Large intestine (tissue), 3 donors: ENCODE measurements around the gene EXD2. TPM values are rescaled to one million over a fixed set of nuclear protein-coding genes. Genes with fewer than 3 reads are reported as not detected.
"Not testable (repeated sequence)": the region's sequence is repeated elsewhere in the genome, so short reads cannot be mapped to it uniquely, and the experiment has no call there.

Experiments
- DNase-seq, 2 donors: peaks; one replicate each; pipeline versions ENCODE4 v3.0.0 to v3.0.0-alpha.2; 2013
- H3K27ac ChIP-seq: one replicate; pipeline ENCODE4 v1.5.1; 2013; ENCODE audit warnings: low read length
- H3K27me3 ChIP-seq: 2 replicates; pipeline ENCODE4 v1.6.1; 2013; ENCODE audit warnings: low read length; ENCODE audit not compliant: control insufficient read depth, insufficient read depth
- H3K36me3 ChIP-seq: 2 replicates; pipeline ENCODE4 v1.6.1; 2013; ENCODE audit warnings: low read length; ENCODE audit not compliant: control insufficient read depth, insufficient read depth
- H3K4me1 ChIP-seq: one replicate; pipeline ENCODE4 v1.6.1; 2013; ENCODE audit warnings: low read length; ENCODE audit not compliant: control insufficient read depth, insufficient read depth
- H3K4me3 ChIP-seq: one replicate; pipeline ENCODE4 v1.5.1; 2013; ENCODE audit warnings: low read length
- H3K9me3 ChIP-seq: one replicate; pipeline ENCODE4 v1.6.1; 2013; ENCODE audit warnings: mild to moderate bottlenecking, low read depth, low read length, moderate library complexity; ENCODE audit not compliant: control insufficient read depth
- whole genome bisulfite sequencing: methylation state at CpG from one replicate; pipeline ENCODE4 v1.1.5; 2013; ENCODE audit warnings: low lambda C conversion rate; ENCODE audit not compliant: insufficient coverage; 5-methylcytosine and 5-hydroxymethylcytosine counted together
- polyA plus RNA-seq: library from polyadenylated mRNA; unstranded; fragments of 120-200 nt; gene quantifications from one replicate; pipeline ENCODE4 v1.2.1, GENCODE V29; 2013

The EXD2 gene
- polyA plus RNA-seq, 1 donor: 22.9 TPM

DNA sequence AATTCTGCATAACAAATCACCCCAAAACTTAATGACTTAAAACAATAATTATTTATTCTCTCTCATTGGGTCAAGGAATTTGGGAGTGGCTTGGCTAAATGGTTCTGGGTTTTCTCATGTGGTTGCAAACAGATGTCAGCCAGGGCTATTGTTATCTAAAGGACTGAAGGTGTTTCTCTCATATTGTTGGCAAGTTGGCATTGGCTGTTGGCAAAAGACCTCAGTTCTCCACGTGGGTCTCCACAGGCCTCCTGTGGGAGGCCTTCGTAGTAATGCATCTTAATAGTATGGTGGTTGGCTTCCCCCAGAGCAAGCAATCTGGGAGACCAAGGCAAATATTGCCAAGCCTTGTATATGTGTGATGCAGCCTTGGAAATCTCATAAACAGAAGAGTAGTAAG lies 83.0 kb downstream of the EXD2 start:
- H3K36me3 ChIP-seq: no peaks in the 10 kb centered on the region
- no peaks in the 10 kb centered on the region for H3K4me1 ChIP-seq
- WGBS: no CpG with 5 or more reads among the region's 2 CpGs
- no peaks in the 10 kb centered on the region for H3K9me3 ChIP-seq
- H3K27ac ChIP-seq: no peak overlapping the region
- DNase-seq: no peak
- no peaks in the 10 kb centered on the region for H3K27me3 ChIP-seq
- H3K4me3 ChIP-seq: no peak overlapping the region

DNA sequence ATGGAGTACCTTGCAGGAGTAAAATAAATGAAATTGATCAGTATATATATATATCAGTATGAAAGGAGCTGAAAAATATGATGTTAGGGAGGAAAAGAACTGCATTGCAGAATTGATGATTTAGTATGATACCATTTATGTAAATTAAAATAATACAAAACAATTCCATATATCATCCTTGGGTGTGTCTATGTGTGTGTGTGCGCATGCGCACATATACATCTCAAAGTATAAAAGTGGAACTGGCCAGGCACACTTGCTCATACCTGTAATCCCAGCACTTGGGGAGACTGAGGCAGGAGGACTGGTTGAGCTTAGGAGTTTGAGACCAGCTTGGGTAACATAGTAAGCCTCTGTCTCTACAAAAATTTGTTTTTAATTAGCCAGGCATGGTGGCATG lies 84.0 kb downstream of the EXD2 start:
- Histone ChIP-seq H3K27ac (no peak overlapping the region), H3K36me3 (no peaks in the 10 kb centered on the region), H3K9me3 (no peaks in the 10 kb centered on the region), H3K27me3 (no peaks in the 10 kb centered on the region), H3K4me1 (no peaks in the 10 kb centered on the region), H3K4me3 (no peak overlapping the region)
- DNase-seq: no peak
- no CpG with 5 or more reads among the region's 2 CpGs for WGBS

DNA sequence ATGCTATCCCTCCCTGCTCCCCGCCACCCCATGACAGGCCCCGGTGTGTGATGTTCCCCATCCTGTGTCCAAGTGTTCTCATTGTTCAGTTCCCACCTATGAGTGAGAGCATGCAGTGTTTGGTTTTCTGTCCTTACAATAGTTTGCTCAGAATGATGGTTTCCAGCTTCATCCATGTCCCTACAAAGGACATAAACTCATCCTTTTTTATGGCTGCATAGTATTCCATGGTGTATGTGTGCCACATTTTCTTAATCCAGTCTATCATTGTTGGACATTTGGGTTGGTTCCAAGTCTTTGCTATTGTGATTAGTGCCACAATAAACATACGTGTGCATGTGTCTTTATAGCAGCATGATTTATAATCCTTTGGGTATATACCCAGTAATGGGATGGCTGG lies 86.1 kb downstream of the EXD2 start:
- not testable (repeated sequence) for H3K9me3 ChIP-seq, H3K27me3 ChIP-seq, H3K4me3 ChIP-seq, H3K36me3 ChIP-seq, DNase-seq, H3K4me1 ChIP-seq, H3K27ac ChIP-seq
- WGBS: no CpG with 5 or more reads among the region's 3 CpGs

DNA sequence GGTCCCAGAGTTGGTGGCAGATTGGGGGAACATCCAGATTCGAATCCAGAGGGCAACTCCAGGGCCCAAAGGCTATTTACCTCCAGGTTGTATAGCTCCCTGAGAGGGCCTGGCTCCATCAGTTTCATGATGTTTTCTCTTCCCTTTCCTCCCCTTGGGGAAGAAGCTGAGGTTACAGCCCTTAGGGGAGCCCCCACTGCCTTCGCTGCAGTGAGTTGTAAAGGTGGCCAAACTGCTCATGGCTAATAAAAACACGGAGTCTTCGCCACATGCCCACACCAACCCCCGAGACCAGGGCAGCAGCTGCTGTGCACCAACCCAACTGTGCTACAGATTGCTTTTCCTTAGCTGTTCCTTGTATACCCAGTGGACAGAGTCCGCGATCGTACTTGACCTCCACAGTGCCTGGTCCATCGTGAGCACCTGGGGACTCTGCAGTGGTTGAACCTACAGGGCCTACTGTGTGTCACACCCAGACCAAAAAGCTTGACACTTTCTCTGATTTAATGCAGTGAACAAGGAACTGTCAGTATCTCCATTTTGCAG lies 89.5 kb downstream of the EXD2 start:
- H3K4me1 ChIP-seq: no peaks in the 10 kb centered on the region
- DNase-seq: no peak

DNA sequence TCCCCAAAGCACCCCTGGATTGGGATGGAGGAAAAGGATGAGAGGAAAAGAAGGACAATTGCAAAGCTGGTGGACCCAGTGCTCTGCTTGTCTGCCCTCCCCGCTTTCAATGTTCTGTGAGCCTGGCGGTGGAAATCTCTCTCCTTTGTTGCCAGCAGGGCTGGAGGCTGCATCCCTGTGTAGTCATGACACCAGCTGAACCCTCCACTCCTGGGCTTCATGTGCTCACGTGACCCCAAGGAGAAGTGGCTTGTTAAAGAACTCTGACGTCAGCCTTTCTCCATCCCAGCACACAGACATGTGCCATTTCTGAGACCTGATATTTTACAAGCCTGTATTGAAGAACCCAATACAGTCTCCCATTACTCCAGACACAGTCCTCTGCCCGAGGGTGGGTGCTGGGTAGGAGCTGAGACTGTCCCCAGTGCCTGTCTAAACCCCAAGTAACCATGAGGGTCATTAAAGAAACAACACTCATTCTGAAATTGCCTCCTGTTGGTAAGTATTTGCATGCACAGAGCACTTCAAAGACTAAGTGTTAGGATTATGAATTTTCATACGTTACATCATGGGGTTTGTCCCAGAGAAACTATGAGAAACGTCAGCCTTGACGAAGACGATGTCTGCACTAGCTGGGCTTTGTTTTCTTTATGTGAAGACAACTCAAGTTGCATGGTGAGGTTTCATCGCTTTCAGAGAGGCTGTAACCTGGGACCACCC lies 90.3 kb downstream of the EXD2 start:
- 100% methylated on average over 2 of the region's 10 CpGs for WGBS
- Histone ChIP-seq H3K27ac (no peak overlapping the region), H3K36me3 (no peaks in the 10 kb centered on the region), H3K4me3 (no peak overlapping the region), H3K4me1 (no peaks in the 10 kb centered on the region), H3K9me3 (no peaks in the 10 kb centered on the region), H3K27me3 (no peaks in the 10 kb centered on the region)
- DNase-seq: no peak

More for the DNA sequence above, 89.5 kb downstream of the EXD2 start:
- no CpG with 5 or more reads among the region's 9 CpGs for WGBS
- Histone ChIP-seq H3K36me3 (no peaks in the 10 kb centered on the region), H3K27me3 (no peaks in the 10 kb centered on the region), H3K9me3 (no peaks in the 10 kb centered on the region), H3K27ac (no peak overlapping the region), H3K4me3 (no peak overlapping the region)

DNA sequence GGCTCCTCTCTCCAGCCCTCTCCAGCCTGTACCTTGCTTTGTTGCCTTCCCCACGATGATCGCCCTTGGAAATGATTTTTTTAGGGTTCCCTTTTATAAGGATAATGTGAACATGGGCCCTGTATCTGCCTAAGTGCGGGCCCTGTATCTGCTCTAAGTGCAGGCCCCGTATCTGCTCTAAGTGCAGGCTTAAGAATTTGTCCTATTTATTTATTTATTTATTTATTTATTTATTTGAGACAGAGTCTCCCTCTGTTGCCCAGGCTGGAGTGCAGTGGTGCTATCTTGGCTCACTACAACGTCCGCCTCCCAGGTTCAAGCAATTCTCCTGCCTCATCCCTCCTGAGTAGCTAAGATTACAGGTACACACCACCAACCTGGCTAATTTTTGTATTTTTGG lies 91.2 kb downstream of the EXD2 start:
- no peaks in the 10 kb centered on the region for H3K9me3 ChIP-seq
- DNase-seq: no peak
- H3K27ac ChIP-seq: no peak overlapping the region
- no peak overlapping the region for H3K4me3 ChIP-seq
- no CpG with 5 or more reads among the region's 6 CpGs for WGBS
- no peaks in the 10 kb centered on the region for H3K27me3 ChIP-seq
- H3K4me1 ChIP-seq: no peaks in the 10 kb centered on the region
- H3K36me3 ChIP-seq: no peaks in the 10 kb centered on the region

DNA sequence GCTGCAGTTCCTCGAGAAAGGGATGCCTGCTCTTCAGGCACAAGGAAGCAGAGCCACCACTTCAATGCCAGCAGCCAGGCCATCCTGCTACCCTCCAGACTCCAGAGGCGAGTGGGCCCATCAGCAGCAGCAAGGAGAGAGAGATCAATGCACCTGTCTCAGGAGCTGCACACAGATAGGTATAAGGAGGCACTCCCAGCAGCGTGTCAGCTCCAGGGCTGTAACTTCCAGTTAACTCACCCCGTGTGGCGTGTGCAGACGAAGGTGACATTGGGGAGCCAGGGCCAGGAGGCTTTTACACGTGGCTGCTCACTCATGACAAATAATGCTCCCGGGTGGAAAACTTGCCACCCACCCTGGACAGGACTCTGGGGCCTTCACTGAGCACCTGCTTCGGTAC lies 92.9 kb downstream of the EXD2 start:
- H3K4me3 ChIP-seq: no peak overlapping the region
- no peaks in the 10 kb centered on the region for H3K36me3 ChIP-seq
- H3K9me3 ChIP-seq: no peaks in the 10 kb centered on the region
- no peaks in the 10 kb centered on the region for H3K27me3 ChIP-seq
- H3K4me1 ChIP-seq: no peaks in the 10 kb centered on the region
- WGBS: no CpG with 5 or more reads among the region's 9 CpGs
- DNase-seq: no peak
- H3K27ac ChIP-seq: no peak overlapping the region

DNA sequence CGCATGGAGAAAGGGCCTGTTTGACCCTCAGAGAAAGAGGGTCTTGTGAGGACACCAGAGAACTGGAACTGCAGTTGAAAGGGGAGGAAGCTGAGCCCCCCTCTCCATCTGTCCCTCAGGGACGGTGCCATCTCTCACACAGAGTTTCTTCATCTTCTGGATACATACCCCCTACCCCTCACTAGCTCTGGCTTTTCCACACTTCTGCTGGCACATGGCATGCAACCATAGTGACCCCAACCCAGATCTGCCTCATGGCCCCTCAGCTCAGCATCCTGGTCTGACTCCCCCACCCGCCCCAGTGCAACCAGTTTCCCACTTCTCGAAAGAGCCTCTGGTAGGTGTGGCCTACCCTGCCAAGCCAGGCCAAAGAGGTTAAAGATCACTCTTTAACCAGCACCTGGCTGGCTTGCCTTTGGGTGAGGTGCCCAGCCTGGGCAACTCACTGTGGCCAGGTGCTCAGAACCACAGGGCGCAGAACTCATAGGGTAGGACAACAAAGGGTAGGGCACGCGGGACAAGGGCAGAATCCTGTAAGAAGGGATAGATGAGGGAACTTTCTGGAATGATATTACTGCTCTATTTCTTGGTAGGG lies 94.5 kb downstream of the EXD2 start:
- WGBS: no CpG with 5 or more reads among the region's 7 CpGs
- H3K27ac ChIP-seq: no peak overlapping the region

DNA sequence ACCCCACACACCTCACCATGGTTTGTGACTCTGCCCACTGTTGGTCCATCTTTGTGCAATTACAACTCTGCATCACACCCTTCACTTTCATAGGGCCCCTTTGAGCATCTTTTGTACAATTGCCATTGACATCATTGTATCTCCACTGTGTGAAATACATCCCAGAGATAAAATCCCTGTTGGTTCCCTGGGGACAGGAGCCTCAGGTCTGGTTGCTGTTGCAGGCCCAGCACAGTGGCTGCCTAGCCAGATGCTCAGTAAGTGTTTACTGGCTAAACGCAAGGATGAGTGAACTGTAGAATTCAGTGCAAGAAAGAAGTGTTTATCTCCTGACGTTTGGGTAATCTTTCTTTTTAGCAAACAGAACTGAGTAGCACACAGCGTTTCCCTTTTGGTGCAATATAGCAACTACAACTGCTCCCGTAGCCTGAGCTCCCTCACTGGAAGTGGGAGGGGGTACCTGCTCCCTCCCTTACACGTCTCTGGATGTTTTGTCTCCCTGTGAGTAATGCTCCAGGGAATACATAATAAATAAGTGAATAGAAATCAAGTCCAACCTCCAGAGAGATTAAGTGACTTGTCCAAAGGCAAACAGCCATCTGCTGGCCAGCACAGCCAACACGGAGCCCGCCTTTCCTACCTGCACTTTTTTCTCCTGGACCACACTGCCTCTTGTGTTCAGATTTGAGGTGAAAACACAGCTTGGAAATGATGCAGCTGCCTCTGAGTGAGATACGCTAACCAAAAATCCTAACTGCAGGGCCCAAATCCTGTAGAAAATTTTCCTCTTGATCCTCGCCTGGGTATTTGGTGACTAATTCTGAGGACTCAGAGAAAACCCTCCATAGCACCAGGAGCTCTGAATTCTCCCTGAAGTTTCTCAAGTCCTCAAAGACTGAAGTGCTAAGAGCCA lies 96.1 kb downstream of the EXD2 start:
- H3K27me3 ChIP-seq: no peaks in the 10 kb centered on the region
- H3K4me1 ChIP-seq: no peaks in the 10 kb centered on the region
- H3K4me3 ChIP-seq: no peak overlapping the region
- no peak overlapping the region for H3K27ac ChIP-seq
- H3K9me3 ChIP-seq: no peaks in the 10 kb centered on the region
- WGBS: no CpG with 5 or more reads among the region's 9 CpGs
- H3K36me3 ChIP-seq: no peaks in the 10 kb centered on the region
- peak in 1 of 2 donors; percentile 37 for DNase-seq

More for the DNA sequence above, 94.5 kb downstream of the EXD2 start:
- H3K4me1 ChIP-seq: no peaks in the 10 kb centered on the region
- H3K27me3 ChIP-seq: no peaks in the 10 kb centered on the region
- no peak for DNase-seq
- no peaks in the 10 kb centered on the region for H3K36me3 ChIP-seq
- H3K4me3 ChIP-seq: no peak overlapping the region
- no peaks in the 10 kb centered on the region for H3K9me3 ChIP-seq

DNA sequence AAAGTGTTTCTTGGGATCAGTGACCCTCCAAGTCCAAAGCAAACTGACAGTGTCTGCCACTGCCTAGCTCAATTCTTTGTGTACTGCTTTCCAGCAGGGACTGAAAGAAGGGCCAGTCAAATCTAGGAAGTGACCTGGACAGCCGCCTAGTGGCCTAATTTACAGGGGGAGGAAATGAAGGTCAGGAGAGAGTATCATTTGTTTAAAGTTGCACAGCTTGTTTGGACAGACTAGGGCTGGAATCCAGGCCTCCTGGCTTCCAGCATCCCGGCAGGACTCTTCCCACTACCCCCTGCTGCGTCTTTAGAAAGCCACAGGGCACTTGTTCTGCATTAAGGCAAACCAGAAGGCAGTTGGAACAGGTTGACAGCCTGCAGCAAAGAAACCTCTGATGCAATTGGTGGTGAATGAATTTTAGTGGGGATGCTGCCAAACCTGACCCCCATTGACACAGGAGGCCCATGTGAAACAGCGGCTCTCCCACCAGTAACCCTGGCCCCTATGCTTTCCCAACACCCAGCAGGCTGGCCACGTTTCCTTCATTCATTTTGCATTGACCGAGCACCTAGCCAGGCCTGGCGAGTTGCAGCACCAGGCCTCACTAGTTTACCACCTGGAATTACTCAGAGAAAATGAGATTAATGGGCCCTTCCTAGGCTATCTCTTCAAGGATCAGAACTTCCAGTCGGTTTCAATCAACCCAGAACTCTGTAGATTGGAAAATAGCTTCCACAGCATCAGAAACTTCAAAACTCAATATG lies 96.9 kb downstream of the EXD2 start:
- no CpG with 5 or more reads among the region's 8 CpGs for WGBS
- no peaks in the 10 kb centered on the region for H3K4me1 ChIP-seq

More for the DNA sequence above, 96.9 kb downstream of the EXD2 start:
- Histone ChIP-seq H3K27ac (no peak overlapping the region), H3K27me3 (no peaks in the 10 kb centered on the region), H3K4me3 (no peak overlapping the region), H3K9me3 (no peaks in the 10 kb centered on the region), H3K36me3 (no peaks in the 10 kb centered on the region)
- no peak for DNase-seq
